Osteoblast (primary cell): Measurements from ENCODE around the gene PABPN1. TPM values are rescaled to one million over a fixed set of nuclear protein-coding genes. Genes with fewer than 3 reads are reported as not detected.
A peak's percentile ranks its signal among the peaks of the same experiment; 100 is the strongest.

Experiments used
- DNase-seq: peaks from one replicate; pipeline ENCODE4 v3.0.0; 2011; ENCODE audit warnings: low spot score, mixed read lengths; ENCODE audit not compliant: insufficient read length; ENCODE audit errors: missing footprints
- H2AFZ ChIP-seq: 2 replicates; pipeline ENCODE4 v1.6.0; 2011; ENCODE audit warnings: mild to moderate bottlenecking, low read length
- H3K27ac ChIP-seq: 2 replicates; pipeline ENCODE4 v1.5.1; 2011; ENCODE audit warnings: mild to moderate bottlenecking, low read depth, low read length, moderate library complexity
- H3K27me3 ChIP-seq: 2 replicates; pipeline ENCODE4 v1.6.0; 2012; ENCODE audit warnings: mild to moderate bottlenecking, control low read depth, inconsistent platforms, low read length, moderate library complexity; ENCODE audit not compliant: insufficient read depth
- H3K36me3 ChIP-seq: 2 replicates; pipeline ENCODE4 v1.5.1; 2011; ENCODE audit warnings: mild to moderate bottlenecking, low read length, control low read depth, moderate library complexity; ENCODE audit not compliant: insufficient read depth
- H3K4me1 ChIP-seq: 2 replicates; pipeline ENCODE4 v1.5.1; 2011; ENCODE audit warnings: mild to moderate bottlenecking, low read length, control low read depth, moderate library complexity; ENCODE audit not compliant: insufficient read depth
- H3K4me2 ChIP-seq: 2 replicates; pipeline ENCODE4 v1.6.0; 2011; ENCODE audit warnings: mild to moderate bottlenecking, low read length; ENCODE audit not compliant: insufficient read depth
- H3K4me3 ChIP-seq: fragments of 200-600 bp; sonication (generic); 3 replicates; pipeline ENCODE4 v1.5.1; 2012; ENCODE audit warnings: mild to moderate bottlenecking, low read length, inconsistent platforms; ENCODE audit not compliant: insufficient read depth
- H3K79me2 ChIP-seq: 2 replicates; pipeline ENCODE4 v1.6.0; 2012; ENCODE audit warnings: mild to moderate bottlenecking, low read length, control low read depth, inconsistent platforms; ENCODE audit not compliant: insufficient read depth
- H3K9me3 ChIP-seq: 2 replicates; pipeline ENCODE4 v1.5.1; 2011; ENCODE audit warnings: low read depth, low read length, control low read depth
- H4K20me1 ChIP-seq: 2 replicates; pipeline ENCODE4 v1.6.0; 2012; ENCODE audit warnings: mild to moderate bottlenecking, low read length, control low read depth; ENCODE audit not compliant: insufficient read depth
- total RNA-seq: library from RNA; depleted of rRNA; stranded (reverse); fragments of >200 nt; gene quantifications from 2 replicates; pipeline ENCODE4 v1.2.3, GENCODE V29; 2012
- TF ChIP-seq, protein P1 (sequence below): IDR thresholded peaks from 2 replicates; pipeline ENCODE4 v1.5.1; 2011; ENCODE audit warnings: mild to moderate bottlenecking, low read depth, low read length, moderate library complexity; ENCODE audit errors: extremely low read depth

Gene PABPN1
- total RNA-seq, 1 donor = 42.3 TPM

DNA sequence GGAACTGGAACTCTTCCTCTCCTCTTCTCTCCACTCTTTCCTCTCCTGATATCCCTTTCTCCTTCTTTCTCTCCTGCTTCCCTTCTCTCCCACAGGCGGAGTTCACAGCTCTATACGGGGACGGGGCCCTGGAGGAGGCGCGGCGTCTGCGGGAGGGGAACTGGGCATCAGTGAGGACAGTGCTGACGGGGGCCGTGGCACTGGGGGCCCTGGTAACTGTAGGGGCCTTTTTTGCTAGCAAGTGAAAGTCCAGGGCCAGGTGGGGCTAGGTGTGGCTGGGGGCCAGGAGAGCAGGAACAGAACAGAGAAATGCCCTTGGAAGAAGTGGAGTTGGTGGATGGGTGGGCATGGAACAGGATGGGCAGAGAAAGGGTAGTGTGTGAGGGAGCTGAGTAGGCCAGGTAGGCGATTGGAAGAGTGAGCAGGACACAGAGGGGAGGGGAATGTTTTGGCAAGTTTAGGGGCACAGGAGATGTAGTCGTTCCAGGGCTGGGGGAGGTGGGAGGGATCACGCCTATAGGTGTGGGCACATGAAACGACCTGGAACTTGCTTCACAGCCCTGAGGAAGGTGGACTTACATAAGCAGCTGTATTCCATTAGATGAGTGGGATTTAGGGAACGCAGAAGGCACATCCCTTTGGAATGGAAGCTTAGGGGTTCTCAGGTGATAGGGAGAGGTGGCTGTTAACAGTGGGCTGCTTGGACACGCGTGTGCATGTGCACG is 12.4 kb upstream of the PABPN1 start:
- H3K27ac ChIP-seq = no peak overlapping the region
- no peak overlapping the region for H2AFZ ChIP-seq
- H4K20me1 ChIP-seq = peaks cover 38% of the 10 kb centered on the region
- H3K27me3 ChIP-seq = no peaks in the 10 kb centered on the region
- H3K9me3 ChIP-seq = no peaks in the 10 kb centered on the region
- peak overlapping the region; percentile 82 for H3K4me2 ChIP-seq
- peak overlapping the region; percentile 81 for H3K4me3 ChIP-seq
- H3K79me2 ChIP-seq = peaks cover 66% of the 10 kb centered on the region
- TF ChIP-seq, protein P1, sequence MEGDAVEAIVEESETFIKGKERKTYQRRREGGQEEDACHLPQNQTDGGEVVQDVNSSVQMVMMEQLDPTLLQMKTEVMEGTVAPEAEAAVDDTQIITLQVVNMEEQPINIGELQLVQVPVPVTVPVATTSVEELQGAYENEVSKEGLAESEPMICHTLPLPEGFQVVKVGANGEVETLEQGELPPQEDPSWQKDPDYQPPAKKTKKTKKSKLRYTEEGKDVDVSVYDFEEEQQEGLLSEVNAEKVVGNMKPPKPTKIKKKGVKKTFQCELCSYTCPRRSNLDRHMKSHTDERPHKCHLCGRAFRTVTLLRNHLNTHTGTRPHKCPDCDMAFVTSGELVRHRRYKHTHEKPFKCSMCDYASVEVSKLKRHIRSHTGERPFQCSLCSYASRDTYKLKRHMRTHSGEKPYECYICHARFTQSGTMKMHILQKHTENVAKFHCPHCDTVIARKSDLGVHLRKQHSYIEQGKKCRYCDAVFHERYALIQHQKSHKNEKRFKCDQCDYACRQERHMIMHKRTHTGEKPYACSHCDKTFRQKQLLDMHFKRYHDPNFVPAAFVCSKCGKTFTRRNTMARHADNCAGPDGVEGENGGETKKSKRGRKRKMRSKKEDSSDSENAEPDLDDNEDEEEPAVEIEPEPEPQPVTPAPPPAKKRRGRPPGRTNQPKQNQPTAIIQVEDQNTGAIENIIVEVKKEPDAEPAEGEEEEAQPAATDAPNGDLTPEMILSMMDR = no peak
- DNase-seq = no peak
- H3K4me1 ChIP-seq = peaks cover 39% of the 10 kb centered on the region
- H3K36me3 ChIP-seq = peaks cover 42% of the 10 kb centered on the region

DNA sequence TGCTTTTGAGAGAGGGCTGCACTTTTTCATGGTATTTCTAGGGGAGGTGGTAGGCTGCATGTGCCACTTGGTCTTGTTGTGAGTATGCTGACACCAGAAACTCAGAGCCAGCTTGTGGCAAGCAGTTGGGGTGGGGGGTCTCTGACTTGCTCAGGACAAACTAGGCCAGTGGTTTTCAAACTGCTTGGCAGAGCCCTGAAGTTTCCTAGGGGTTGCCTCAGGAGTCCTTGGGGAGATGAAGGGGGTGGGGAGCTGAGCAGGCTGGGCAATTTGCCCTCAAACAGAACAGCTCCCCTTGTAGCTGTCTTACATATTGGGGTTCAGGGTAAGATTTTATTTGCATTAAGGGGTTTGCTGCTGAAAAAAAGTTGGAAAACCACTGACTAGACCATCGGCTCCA is 10.7 kb upstream of the PABPN1 start:
- Histone ChIP-seq H4K20me1 (peaks cover 38% of the 10 kb centered on the region), H3K36me3 (peaks cover 46% of the 10 kb centered on the region), H3K4me1 (peaks cover 39% of the 10 kb centered on the region), H3K27ac (no peak overlapping the region), H3K27me3 (no peaks in the 10 kb centered on the region), H3K9me3 (no peaks in the 10 kb centered on the region), H3K4me3 (no peak overlapping the region), H2AFZ (no peak overlapping the region), H3K4me2 (peak overlapping the region; percentile 4), H3K79me2 (peaks cover 71% of the 10 kb centered on the region)
- TF ChIP-seq, protein P1 = no peak
- DNase-seq = no peak

DNA sequence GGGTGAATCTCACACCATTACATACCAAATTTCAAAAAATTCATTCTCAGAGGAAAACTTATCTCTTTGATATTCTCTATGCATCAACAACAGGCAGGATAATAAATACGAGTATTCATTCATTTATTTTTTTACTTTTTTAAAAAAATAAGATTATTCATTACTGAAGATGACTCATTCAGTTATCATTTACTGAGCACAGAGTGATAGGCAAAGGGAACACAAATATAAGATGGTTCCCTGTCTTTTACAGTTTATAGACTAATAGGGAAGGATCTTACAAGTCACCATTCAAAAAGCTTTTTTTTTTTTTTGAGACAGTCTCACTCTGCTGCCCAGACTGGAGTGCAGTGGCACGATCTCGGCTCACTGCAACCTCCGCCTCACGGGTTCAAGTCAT is 5.0 kb upstream of the PABPN1 start:
- no peak overlapping the region for H3K27ac ChIP-seq
- peaks cover 45% of the 10 kb centered on the region for H3K36me3 ChIP-seq
- H4K20me1 ChIP-seq = peaks cover under 1% of the 10 kb centered on the region
- H3K4me3 ChIP-seq = no peak overlapping the region
- H2AFZ ChIP-seq = no peak overlapping the region
- no peak overlapping the region for H3K4me2 ChIP-seq
- H3K9me3 ChIP-seq = no peaks in the 10 kb centered on the region
- H3K27me3 ChIP-seq = no peaks in the 10 kb centered on the region
- TF ChIP-seq, protein P1 = no peak
- DNase-seq = no peak
- no peaks in the 10 kb centered on the region for H3K4me1 ChIP-seq
- H3K79me2 ChIP-seq = peaks cover 36% of the 10 kb centered on the region

DNA sequence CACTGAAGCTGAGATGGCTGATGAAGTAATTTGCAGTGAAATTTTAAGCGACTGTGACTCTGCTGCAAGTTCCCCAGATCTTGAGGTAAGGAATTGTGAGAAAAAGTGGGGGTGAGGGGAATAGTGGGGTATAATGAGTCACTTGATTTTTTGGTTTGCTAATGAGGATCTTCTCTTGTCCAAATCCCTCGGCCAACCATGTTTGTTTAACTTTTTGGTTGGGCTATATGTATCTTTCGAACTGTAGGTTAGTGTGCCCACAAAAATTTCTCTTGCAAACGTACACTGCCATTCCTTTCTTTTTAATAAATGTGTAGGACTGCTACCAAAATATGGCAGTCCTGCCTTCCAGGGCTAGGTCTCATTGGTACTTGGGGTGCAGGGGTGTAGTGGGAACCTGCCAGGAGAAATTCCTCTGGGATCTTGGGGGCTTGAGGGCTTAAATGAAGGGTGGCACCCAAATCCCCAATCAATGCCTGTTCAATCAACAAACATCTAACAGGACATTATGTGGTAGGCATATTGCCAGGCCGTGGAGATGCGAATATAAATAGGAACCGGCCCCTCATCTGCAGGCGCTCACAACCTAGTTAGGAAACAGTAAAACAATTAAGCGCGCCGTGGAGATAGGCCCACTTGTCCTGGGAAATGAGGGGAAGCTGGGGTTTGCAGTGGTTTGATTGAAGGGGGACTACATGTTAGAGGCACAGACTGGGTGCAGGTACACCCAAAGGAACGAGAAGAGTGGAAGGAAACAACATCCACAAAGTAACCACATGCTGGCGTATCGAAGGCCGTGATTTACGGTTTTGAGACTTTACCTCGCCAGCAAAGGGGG is 1.3 kb upstream of the PABPN1 start:
- peaks cover 19% of the 10 kb centered on the region for H4K20me1 ChIP-seq
- peak overlapping the region; percentile 64 for H3K4me2 ChIP-seq
- peaks cover 41% of the 10 kb centered on the region for H3K79me2 ChIP-seq
- no peaks in the 10 kb centered on the region for H3K27me3 ChIP-seq
- no peak for DNase-seq
- TF ChIP-seq, protein P1 = no peak
- H3K9me3 ChIP-seq = no peaks in the 10 kb centered on the region
- peaks cover 52% of the 10 kb centered on the region for H3K36me3 ChIP-seq
- peak overlapping the region; percentile 54 for H2AFZ ChIP-seq
- H3K4me3 ChIP-seq = peak overlapping the region; percentile 39
- peaks cover 7% of the 10 kb centered on the region for H3K4me1 ChIP-seq
- peak overlapping the region; percentile 75 for H3K27ac ChIP-seq
